Measurements from ENCODE around the gene ZNF234. TPM values are rescaled to one million over a fixed set of nuclear protein-coding genes. Genes with fewer than 3 reads are reported as not detected.

The ZNF234 gene
- total and polyA plus RNA-seq, 2 of the 4 experiments (the other 2 are of a cell fraction), result 4.0 to 15.8 TPM

DNA sequence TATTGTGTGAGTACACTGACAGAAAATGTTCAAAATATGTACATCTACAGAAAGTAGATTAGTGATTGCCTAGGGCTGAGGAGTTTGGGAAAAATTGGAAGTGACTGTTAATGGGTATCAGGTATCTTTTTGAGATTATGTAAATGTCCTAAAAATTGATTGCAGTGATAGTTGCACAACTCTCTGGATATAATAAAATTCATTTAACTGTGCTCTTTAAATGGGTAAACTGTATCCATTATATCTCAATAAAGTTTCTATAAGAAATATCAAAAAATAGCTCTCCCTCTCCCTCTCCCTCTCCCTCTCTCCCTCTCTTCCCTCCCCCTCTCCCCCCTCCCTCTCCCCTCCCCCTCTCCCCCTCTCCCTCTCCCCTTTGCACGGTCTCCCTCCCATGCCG is 61.6 kb downstream of the ZNF234 start:
- H4K8ac ChIP-seq (ENCODE audit: low read depth in 2 of 2, low read length in 2 of 2), result no peak overlapping the region
- no peak overlapping the region for H3K9ac ChIP-seq (ENCODE audit: low read depth, low read length)
- H3K23ac ChIP-seq (ENCODE audit: low read depth, low read length), result no peak overlapping the region
- H3K18ac ChIP-seq (ENCODE audit: low read depth, low read length), result no peak overlapping the region
- ChIA-PET CTCF (no interaction called here), POLR2A (ENCODE audit: unreplicated experiment) (no interaction called here)
- no peak overlapping the region for H3K27ac ChIP-seq (ENCODE audit: insufficient read depth, low read length)
- H4K5ac ChIP-seq (ENCODE audit: low read depth, low read length), result no peak overlapping the region
- no peak overlapping the region for H3K4ac ChIP-seq (ENCODE audit: low read depth, low read length)
- in situ Hi-C loops (cut with MboI; ENCODE audit: low sequenced_read_pairs), result no loop called here
- H3K9me1 ChIP-seq (ENCODE audit: insufficient read depth, low read length), result no peaks in the 10 kb centered on the region
- no peak overlapping the region for H3K14ac ChIP-seq (replicated peaks; ENCODE audit: low read depth, low read length)
- H2AK9ac ChIP-seq (replicated peaks; ENCODE audit: low read depth, low read length, poor library complexity), result no peak overlapping the region
- H4K20me1 ChIP-seq (ENCODE audit: insufficient read depth, low read length), result no peaks in the 10 kb centered on the region
- H4K91ac ChIP-seq (ENCODE audit: insufficient read depth, low read depth, low read length), result no peak overlapping the region
- no peaks in the 10 kb centered on the region for H3K9me3 ChIP-seq (ENCODE audit: control insufficient read depth, insufficient read depth, low read length)
- H3K4me2 ChIP-seq (ENCODE audit: low read depth, low read length), result no peak overlapping the region
- H2BK120ac ChIP-seq (ENCODE audit: low read depth, low read length), result no peak overlapping the region
- no peak overlapping the region for H2AK5ac ChIP-seq (ENCODE audit: low read depth, low read length)
- no peak overlapping the region for H2BK15ac ChIP-seq (ENCODE audit: low read depth, low read length)
- no peak overlapping the region for H3K4me3 ChIP-seq (ENCODE audit: insufficient read depth, low read depth, low read length)
- intact Hi-C loops (cut with micrococcal nuclease), result no loop called here
- H3K56ac ChIP-seq (ENCODE audit: extremely low read depth, insufficient read depth, low read length), result no peak overlapping the region
- H3K79me1 ChIP-seq (ENCODE audit: low read depth in 1 of 2, low read length in 2 of 2), result no peaks in the 10 kb centered on the region; a peak in 1 of 4 replicates
- WGBS, 2 experiments (ENCODE audit: extremely low coverage in 2 of 2, insufficient read length in 1 of 2), result no CpG with 5 or more reads among the region's 2 CpGs
- no peak for DNase-seq
- BruUV-seq (replicated peaks), result no TSS peak
- no peak overlapping the region for H2AFZ ChIP-seq (replicated peaks; ENCODE audit: low read length, poor library complexity)
- ATAC-seq (ENCODE audit: low read depth), result no peak
- no peaks in the 10 kb centered on the region for H3K36me3 ChIP-seq (ENCODE audit: control insufficient read depth, insufficient read depth, low read length)
- TF ChIP-seq MAFK (IDR thresholded peaks at IDR 0.05; ENCODE audit: low read depth, low read length) (no peak), RFX5 (IDR thresholded peaks at IDR 0.05; ENCODE audit: low read depth, low read length) (no peak), MXI1 (IDR thresholded peaks at IDR 0.05; ENCODE audit: borderline replicate concordance, low read depth, low read length) (no peak), RAD21 (IDR thresholded peaks at IDR 0.05; ENCODE audit: low read length) (no peak), SMC3 (IDR thresholded peaks at IDR 0.05; ENCODE audit: low read depth, low read length) (no peak), POLR2A (IDR thresholded peaks at IDR 0.05; ENCODE audit: low read depth, low read length) (no peak), MAZ (IDR thresholded peaks at IDR 0.05; ENCODE audit: borderline replicate concordance, low read depth, low read length) (no peak), CHD1 (IDR thresholded peaks at IDR 0.05; ENCODE audit: low read depth, low read length) (no peak), BHLHE40 (IDR thresholded peaks at IDR 0.05; ENCODE audit: low read depth, low read length) (no peak)
- TF ChIP-seq, protein P1, sequence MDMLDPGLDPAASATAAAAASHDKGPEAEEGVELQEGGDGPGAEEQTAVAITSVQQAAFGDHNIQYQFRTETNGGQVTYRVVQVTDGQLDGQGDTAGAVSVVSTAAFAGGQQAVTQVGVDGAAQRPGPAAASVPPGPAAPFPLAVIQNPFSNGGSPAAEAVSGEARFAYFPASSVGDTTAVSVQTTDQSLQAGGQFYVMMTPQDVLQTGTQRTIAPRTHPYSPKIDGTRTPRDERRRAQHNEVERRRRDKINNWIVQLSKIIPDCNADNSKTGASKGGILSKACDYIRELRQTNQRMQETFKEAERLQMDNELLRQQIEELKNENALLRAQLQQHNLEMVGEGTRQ (IDR thresholded peaks at IDR 0.05; ENCODE audit: low read depth, low read length), result no peak
- TF ChIP-seq, protein P2, sequence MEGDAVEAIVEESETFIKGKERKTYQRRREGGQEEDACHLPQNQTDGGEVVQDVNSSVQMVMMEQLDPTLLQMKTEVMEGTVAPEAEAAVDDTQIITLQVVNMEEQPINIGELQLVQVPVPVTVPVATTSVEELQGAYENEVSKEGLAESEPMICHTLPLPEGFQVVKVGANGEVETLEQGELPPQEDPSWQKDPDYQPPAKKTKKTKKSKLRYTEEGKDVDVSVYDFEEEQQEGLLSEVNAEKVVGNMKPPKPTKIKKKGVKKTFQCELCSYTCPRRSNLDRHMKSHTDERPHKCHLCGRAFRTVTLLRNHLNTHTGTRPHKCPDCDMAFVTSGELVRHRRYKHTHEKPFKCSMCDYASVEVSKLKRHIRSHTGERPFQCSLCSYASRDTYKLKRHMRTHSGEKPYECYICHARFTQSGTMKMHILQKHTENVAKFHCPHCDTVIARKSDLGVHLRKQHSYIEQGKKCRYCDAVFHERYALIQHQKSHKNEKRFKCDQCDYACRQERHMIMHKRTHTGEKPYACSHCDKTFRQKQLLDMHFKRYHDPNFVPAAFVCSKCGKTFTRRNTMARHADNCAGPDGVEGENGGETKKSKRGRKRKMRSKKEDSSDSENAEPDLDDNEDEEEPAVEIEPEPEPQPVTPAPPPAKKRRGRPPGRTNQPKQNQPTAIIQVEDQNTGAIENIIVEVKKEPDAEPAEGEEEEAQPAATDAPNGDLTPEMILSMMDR (conservative IDR thresholded peaks at IDR 0.05; ENCODE audit: low read depth, low read length), result no peak
- no peaks in the 10 kb centered on the region for H3K27me3 ChIP-seq (ENCODE audit: control insufficient read depth, insufficient read depth, low read length)
- no peak overlapping the region for H2BK5ac ChIP-seq (ENCODE audit: low read depth, low read length, poor library complexity, severe bottlenecking)
- no peaks in the 10 kb centered on the region for H3K4me1 ChIP-seq (ENCODE audit: control insufficient read depth, insufficient read depth, low read length)
- H2BK20ac ChIP-seq (ENCODE audit: low read depth, low read length), result no peak overlapping the region
- dilution Hi-C loops (cut with HindIII; ENCODE audit: low sequenced_read_pairs, unreplicated experiment), result no loop called here

All from IMR-90 (cell line).